CD4-positive, alpha-beta T cell treated with Interleukin-2 at 100 ng/mL for 4 hours (primary cell): ENCODE results near the gene SLC17A2.
A peak's percentile ranks its signal among the peaks of the same experiment; 100 is the strongest.

ENCODE experiments used
- DNase-seq: peaks from one replicate; pipeline ENCODE4 v3.0.0-alpha.2; 2020; ENCODE audit warnings: low spot score

SLC17A2 gene

DNA sequence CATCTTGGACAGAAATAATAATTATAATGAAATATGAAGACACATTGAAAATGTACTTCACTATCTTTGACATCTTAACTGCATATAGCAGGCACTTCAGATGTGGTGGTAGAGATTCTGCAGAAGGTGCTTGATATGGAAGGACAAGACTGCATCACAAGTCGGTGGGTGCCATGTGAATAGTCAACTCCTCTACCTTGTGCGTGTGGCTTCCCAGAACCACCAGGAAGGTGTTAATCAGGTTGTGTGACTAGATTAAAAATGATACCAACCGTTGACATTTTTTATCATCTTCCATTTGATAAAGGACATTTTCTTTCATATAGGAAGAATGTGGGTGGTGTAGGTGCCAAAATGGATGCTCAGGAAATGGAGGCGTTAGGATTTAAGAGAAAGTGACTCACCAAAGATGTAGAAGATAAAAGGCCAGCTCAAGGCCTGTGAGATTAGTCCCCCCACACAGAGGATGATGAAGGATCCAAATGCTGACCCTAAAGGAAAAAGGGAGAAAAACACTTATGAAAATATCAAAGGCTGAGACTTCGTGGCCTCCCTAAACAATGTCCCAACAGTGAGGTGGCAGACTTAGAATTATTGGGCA lies 12.3 kb downstream of the SLC17A2 start:
- DNase-seq, result no peak

DNA sequence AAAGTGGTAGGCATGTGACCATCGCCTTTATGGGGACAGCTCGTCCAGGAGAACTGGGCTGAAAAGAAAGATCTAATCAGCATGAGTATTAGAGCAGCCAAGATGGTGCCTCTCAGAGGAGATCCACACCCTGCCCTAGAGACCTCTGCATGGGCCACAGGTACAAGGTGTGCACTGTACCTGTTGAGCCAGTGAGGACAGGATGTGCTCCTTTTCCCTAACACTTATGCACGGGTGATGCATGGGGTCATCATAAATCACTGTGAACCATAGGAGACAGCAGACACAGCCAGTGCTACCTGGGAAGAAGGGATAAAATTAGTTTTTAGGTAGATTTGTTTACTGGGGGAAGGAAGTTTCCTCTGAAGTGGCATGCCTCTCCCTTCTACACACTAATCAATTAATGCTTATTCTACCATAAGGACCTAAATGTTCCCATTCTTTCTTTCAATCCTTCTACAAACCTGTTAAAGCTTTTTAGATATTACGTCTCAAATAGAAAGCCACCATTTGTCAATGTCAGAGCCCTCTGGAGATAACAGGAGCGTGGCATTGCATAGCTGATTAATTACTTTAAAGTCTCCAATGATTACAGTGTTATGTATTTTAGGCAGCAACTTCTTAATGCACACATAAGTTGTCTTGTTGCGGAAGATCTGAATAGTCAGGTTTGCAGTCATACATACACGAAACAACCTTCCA lies 13.6 kb downstream of the SLC17A2 start:
- no peak for DNase-seq

DNA sequence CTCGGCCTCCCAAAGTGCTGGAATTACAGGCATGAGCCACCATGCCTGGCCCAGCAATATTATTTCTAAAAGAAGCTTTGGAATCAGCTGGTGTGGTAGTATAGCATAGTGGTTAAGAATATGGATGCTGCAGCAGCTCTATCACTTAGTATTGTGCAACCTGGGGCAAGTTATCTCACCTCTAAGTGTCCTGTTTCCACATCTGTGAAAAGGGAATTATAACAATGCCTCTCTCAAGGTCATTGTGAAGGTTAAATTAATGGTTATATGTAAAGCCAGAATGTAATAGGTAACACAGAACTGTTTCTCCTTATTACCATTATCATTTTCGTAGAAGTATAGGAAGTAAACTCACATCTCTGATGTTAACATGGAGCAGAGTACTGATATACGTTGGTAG lies 14.2 kb downstream of the SLC17A2 start:
- no peak for DNase-seq

DNA sequence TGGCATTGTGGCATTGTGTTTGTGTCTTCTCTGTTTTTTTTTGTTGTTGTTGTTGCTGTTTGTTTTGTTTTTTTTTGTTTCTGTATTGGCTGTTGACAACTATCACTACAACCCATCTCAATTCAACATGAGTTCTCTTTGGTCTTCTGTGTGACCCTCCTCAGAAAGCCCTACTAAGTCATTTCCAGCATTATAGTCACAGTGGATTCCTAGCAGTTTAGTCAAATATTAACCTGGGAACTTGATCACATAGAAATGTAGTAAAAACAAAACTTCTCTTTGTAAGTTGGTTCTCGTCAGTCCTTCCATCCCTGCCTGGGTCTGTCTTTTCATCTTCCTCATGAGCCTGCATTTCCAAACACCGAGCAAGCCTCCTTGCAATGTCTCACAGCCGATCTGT lies 16.8 kb downstream of the SLC17A2 start:
- no peak for DNase-seq

DNA sequence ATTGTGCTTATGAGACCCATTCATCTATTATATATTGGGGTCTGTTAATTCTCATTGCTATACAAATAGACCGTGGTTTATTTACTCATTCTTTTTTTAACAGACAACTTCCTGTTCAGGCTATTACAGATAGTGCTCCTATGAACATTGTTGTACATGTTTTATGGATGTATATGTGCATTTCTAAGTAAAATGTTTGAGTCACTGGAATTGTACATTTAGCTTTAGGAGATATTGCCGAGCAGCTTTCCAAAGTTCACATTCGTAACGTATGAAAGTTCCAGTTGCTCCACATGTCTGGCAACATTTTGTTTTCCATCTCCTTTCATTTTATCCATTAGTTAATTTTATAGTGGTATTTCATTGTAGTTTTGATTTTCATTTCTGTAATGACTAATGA lies 19.1 kb downstream of the SLC17A2 start:
- no peak for DNase-seq

DNA sequence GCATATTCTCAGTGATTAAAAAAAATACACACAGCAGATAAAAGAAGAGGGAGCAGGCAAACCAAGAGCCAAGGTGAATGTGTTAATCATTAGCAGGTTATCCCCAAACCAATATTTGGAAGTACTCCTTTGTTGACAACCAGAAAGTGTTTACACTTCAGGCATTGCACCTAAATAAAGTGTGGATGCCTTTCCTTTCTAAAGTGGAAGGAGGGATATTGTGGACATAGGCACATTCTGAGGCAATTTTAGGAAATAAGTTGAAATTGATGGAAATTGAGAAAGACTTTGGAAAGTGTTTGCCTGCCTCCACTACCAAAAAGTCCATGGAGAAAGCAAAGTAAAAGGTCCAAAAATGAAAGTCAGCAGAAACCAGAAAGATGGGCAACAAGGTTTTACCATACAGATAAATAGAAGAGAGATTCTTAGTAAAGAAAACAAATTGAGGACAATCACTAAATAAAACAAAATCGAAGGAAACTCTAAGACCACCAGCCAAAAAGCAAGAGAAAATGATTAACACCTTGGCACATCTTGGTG lies 22.9 kb downstream of the SLC17A2 start:
- no peak for DNase-seq

DNA sequence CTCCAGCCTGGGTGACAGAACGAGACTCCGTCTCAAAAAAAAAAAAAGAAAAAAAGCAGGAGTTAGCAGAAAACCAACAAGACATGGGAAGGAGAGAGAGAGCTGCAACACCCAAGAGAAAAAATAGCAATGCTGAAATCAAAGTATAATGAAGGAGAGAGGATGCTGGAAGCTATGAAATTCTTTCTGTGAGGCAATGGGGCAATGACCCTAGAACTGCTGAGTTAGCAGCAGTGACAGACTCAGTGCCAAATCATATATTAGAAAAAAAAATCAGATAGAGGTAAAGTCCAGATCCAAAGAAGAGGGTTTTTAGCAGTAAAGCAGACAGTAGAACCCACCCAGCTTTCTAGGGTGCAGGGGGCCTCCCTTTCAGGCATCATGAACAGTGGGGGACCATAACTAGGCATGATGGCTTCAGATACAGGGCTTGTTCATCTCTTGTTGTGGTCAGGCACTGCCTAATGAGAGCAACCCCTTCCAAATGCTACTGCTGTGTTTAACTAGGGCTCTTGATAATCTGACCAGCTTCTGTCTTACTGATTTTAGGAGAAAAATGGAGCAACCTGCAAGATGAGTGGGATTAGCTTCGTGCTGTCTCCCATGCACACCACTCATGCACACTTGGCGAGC lies 26.9 kb downstream of the SLC17A2 start:
- no peak for DNase-seq

DNA sequence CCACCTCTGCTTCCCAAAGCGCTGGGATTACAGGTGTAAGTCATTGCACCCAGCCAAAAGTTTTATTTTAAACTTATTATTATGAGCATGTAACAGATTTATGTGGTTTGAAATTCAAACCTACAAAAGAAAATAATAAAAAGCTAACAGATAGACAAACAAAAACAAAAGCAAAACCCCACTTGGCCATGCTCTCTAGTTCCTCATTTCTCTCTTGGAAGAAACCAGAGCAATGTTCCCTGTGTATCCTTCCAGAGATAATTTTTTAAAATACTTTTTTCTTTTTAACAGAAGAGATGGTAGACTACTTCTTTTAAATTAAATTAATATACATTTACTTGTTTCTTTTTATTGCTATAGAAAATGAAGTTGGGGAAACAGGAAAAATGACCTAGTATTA lies 28.4 kb downstream of the SLC17A2 start:
- DNase-seq, result no peak

DNA sequence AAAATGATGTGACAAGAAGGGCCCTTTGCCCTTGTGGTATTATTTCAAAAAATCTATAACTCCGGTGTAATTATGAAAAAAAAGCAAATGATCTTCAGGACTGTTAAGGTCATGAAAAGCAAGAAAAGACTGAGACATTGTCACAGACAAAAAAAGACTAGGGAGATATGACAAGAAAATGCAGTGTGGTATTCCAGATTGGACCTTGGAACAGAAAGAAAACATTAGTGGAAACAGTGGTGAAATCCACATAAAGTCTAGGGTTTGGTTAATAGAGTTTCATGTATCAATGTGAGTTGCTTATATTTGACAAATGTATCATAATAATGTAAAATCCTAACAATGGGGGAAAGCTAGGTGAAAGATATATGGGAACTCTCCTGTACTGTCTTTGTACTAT lies 29.6 kb downstream of the SLC17A2 start:
- no peak for DNase-seq

DNA sequence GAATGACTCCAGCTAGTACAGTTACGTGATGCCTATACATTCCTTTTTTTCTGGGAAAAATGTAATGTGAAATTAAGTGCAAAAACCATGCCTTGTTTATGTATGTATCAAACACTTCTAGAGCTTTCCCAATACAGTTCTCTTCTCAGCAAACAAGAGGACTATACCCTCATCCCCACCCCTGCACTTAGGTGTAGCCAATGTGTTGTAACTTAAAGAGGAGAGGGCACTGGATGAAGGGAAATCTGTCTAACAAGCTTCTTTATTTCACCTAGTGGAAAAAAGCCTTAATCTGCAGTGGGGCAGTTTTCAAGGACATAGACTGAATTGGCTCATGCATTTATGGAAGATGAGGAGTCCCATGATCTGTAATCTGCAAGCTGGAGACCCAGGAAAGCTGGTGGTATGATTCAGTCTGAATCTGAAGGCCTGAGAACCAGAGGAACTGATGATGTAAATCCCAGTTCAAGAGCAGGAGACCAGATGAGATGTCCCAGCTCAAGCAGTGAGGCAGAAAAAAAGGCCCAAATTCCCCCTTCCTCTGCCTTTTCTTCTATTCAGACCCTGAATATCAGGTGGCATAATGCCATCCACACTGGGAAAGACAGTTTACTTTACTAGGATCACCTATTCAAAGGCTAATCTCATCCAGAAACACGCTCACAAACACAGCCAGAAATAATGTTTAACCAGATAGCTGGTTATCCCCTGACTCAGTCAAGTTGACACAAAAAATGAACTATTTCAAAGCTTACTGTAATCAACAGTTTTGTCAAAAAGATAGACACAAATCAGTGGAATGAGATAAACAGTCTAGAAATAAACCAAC lies 30.7 kb downstream of the SLC17A2 start:
- no peak for DNase-seq

DNA sequence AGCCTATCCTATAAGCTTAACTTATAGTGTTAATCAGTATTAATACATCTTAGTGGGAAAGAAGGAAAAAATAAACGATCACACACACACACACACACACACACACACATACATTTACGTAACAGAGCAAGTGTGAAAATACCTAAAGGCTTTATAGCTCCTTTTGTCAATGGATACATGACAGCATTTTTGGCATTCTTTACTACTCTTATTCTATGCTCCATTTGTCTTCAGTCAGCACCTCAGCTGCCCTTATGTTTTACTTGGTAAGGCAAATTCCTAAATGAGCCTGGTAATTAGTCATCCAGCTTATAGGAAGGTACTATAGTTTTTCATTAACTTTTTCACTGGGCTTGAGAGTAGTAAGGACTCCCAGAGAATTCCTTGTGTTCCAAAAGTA lies 31.4 kb downstream of the SLC17A2 start:
- no peak for DNase-seq

DNA sequence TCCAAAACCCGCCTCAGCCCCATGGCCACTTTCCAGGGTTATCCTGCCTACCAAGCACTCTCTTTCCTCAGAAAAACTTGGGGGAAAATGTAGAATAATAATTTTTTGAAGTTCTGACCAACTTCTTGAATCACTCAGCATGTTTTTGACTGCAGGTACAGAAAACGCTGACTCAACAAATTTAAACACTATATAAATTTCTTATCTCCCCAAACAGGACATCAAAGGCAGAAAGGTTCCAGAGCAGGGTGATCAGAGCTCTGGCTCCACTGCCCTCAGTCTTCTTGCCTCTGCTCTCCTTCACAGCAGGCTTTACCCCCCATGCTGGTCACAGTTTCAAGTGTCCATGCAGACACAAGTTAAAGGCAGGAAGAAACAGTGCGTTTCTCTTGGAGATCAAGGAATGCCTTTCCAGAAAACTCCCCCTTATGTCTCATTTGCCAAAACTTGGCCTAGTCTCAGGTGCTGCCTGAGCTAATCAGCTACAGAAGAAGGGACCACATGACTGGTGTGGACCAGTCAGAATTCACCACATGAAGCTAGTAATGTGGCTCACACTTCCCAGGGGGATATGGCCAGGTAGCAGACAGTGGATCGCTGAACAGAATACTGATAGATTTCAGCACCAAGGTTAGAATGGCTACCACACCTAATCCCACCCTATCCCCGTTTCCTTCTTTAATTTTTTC lies 32.1 kb downstream of the SLC17A2 start:
- DNase-seq, result no peak

DNA sequence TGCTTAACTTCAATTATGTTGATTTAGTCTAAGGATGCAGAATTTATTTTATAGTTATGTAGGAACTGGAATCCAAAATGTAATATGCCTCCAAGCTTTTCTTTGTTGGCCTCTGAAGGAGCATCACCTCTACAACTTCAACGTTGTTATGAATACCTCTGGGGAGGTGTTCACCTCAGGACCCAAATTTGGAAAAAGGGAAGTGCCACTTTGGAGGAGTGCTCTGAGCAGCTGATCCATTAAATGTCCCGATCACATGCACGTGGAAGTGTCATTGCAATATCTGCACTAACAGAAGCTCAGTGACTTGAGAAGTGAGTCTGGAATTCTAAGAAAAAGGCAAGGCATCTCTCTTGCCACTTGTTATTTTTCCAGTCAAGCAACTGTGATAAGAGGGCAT lies 34.2 kb downstream of the SLC17A2 start:
- DNase-seq, result no peak

DNA sequence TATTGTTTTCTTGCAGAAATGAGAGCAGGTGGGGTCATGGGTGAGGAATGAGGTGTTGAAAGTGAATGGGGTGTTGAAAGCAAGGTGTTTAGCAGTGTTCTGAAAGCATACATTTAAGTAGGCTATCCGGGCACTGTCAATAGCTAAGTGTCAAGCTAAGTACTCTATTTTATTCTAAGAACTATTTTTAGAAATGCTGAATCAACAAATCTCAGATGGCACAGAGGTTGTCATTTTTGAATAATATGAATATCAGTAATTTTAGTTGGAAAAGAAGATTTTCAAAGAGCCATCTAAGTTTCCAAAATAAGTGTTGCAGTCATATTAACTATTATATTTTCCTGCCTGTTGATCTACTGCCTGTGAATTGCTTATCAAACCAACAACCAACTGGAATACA lies 34.7 kb downstream of the SLC17A2 start:
- no peak for DNase-seq

DNA sequence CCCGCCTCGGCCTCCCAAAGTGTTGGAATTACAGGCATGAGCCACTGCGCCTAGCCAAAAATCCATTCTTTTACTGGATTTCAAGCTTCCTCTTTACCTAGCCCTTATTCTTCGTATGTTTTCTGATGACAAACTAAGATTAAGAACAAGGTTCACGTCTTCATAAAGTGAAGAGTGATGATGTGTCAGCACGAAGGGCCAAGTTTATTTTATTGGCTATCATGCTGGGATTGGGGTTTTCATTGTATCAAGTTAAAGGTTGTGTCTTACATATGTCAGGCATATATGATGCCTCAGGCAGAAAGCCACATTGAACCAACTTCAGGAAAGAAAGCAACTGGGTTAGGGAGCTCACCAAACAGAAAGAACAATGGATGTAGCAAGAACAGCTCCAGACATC lies 36.7 kb downstream of the SLC17A2 start:
- DNase-seq, result no peak

DNA sequence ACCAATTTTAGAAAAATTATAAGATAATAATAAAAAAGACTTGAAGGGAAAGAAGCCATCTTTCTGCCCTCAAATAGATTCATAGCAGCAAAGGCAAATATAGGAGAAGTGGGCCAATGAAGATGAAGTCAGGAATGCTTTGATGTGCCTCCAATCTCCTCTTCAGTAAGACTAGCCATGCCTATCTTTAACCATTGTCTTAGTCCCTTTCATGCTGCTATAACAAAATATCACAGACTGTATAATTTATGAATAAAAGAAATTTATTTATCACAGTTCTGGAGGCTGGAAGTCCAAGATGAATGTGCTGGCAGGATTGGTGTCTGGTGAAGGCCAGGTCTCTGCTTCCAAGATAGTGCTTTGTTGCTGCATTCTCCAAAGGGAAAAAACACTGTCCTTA lies 37.6 kb downstream of the SLC17A2 start:
- no peak for DNase-seq

DNA sequence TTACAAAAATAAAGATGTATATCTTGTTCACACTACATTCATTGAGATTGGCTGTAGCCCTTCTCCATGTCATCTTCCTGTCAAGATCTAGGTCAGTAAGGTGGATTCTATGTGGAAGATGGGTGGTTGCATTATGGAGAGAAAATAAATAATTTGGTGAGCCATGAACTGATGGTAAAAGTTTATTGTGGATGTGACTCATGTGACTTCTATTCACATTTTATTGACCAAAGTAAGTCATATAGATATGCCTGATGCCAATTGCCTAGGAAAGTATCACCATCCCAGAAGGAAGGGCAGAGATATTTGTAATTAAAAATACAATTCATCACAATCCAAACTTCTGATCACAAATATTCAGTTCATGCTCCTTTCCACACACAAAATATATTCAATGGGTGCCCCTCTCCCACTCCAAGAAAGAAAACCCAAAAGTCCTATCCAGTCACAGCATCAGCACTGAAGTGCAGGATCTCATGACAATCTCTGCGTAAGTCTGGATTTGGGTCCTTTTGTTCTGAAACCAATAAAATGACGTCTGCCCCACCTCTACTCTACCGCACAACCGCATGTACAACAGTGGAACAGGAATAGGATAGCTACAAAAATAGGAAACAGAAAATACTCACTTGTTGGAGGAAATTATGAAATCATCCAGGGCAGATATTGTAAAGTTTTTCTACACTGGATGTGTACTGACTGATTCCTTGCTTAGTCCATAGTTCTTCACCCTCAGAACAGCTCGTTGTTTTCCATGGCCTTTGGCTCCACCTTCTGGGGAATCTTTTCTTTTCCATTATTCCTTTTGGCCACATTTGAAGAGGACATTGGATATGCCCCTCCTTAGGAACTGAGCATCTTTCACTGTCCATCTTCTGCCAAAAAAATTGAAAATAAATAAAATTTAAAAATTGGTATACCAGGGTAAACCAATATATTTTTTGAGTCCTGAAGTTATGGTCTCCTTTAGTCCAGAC lies 40.3 kb downstream of the SLC17A2 start:
- peak; percentile 24 for DNase-seq

DNA sequence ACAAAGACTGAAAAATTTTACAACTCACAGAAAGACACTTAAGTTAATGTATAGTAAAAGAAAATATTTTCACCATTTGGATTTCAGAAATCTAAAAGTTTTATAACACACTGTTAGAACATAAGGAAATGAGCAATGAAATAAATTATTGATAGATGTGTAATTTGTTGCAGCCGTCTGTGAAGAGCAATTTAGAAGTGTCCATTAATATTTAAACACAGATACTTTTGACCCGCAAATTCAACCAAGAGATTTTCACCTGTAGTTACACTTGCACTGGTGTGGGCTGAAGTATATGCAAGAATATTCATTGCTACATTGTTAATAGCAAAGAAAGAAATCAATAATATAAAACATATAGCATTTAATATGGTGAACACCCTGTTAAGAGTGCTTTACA lies 41.9 kb downstream of the SLC17A2 start:
- DNase-seq, result no peak

DNA sequence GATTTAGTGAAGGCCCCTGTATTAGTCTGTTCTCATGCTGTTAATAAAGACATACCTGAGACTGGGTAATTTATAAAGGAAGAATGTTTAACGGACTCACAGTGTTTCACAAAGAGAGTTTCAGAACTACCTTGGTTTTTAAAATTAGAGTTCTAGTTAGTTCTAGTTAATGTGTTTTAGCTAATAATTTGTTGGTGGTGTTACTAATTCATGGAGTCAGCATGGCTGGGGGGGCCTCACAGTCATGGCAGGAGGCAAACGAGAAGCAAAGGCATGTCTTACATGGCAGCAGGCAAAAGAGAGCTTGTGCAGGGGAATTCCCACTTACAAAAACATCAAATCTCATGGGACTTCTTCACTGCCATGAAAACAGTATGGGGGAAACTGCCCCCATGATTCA lies 44.4 kb downstream of the SLC17A2 start:
- no peak for DNase-seq

DNA sequence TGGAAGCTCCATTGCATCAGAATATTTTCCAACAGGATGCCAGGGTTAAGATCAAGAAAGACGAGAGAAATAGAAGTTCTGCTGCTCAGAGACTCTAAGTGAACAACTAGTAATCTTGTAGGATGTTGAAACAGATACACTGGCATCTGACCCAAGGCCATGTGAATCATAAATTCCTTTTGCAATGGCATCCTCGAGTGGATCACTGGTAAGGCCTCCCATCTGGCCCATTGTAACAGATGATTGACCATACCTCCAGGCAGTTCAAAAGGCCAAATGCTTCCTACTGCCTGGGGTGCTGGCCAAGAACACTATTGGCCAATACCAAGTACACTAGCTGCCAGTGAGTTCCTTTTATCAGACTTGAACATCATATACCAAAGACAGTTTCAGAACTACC lies 46.5 kb downstream of the SLC17A2 start:
- DNase-seq, result no peak

DNA sequence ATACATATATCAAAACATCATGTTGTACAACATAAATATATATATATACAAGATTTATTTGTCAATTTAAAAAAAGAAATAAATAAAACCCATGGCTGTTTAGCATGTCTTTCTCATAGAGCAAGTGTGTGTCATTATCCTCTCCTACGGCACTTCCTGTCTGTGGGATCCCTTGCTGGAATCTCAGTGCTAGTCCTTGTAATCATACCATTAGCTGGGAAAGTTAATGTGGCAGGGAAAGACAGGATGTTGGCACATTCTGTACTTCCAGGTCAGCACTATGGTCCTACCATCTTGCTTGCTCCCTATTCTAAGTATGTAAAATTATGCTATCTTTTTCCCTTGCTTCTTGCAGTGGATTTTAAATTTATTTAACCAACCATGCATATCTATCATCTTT lies 47.0 kb downstream of the SLC17A2 start:
- no peak for DNase-seq
